Adipose tissue (tissue), 3 donors: ENCODE measurements around the gene LILRA2. TPM values are rescaled to one million over a fixed set of nuclear protein-coding genes. Genes with fewer than 3 reads are reported as not detected.
"Not testable (repeated sequence)": the region's sequence is repeated elsewhere in the genome, so short reads cannot be mapped to it uniquely, and the experiment has no call there.

Source experiments
- H3K27ac ChIP-seq: one replicate; pipeline ENCODE4 v1.5.1; 2013; ENCODE audit warnings: low read depth, low read length
- WGBS, 3 donors: extraction: QIAGEN DNeasy Blood & Tissue Kit; methylation state at CpG; one replicate each; pipeline ENCODE4 v1.1.7; 2013; 5-methylcytosine and 5-hydroxymethylcytosine counted together
- polyA plus RNA-seq, 3 donors: library from polyadenylated mRNA; stranded (reverse); fragments of 200-250 nt; gene quantifications; one replicate each; pipeline ENCODE4 v1.2.3, GENCODE V29; 2013
- donor health status: healthy with polysubstance abuse.
- donor health status: Bipolar disorder and iron deficiency.
- donor health status: healthy.

Gene LILRA2
- polyA plus RNA-seq, 3 donors = 0.68 to 7.9 (median 6.6) TPM

DNA sequence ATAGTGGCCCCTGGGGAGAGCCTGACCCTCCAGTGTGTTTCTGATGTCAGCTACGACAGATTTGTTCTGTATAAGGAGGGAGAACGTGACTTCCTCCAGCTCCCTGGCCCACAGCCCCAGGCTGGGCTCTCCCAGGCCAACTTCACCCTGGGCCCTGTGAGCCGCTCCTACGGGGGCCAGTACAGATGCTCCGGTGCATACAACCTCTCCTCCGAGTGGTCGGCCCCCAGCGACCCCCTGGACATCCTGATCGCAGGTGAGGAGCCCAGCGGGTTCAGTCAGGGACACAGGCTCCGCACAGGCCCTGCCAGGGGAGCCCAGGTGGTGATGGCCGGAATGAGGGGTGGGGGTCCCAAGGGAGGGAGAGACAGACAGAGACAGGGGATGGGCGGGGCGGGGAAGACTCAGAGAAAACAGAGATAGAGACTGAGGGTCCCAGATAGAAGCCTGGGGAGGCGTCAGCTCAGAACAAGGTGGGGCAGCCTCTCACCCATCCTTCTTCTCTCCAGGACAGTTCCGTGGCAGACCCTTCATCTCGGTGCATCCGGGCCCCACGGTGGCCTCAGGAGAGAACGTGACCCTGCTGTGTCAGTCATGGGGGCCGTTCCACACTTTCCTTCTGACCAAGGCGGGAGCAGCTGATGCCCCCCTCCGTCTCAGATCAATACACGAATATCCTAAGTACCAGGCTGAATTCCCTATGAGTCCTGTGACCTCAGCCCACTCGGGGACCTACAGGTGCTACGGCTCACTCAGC is 22.3 kb downstream of the LILRA2 start:
- not testable (repeated sequence) for H3K27ac ChIP-seq
- 71 to 91% (median 88%) methylated on average over 21 to 26 of the region's 26 CpGs for WGBS, 3 donors

DNA sequence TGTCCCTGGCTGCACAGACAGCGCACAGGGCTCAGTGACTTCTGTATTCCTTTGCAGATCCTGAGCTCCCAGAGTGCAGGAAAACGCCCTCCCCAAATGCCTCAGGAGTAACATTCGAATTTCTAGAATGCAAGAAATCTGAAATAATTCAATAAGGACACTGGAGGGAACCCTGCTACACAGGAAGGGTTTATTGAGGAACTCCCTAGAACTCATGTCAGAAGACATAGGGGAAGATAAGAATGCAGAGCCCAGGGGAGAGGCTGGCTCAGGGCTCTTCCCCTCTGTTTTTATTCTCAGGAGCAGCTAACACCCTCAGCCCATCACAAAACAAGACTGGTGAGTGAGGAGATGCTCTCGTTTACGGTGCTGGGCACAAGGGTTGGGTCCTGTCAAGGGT is 26.6 kb downstream of the LILRA2 start:
- 48 to 74% (median 69%) methylated on average over 5 of the region's 5 CpGs for WGBS, 3 donors
- H3K27ac ChIP-seq = no peak overlapping the region

DNA sequence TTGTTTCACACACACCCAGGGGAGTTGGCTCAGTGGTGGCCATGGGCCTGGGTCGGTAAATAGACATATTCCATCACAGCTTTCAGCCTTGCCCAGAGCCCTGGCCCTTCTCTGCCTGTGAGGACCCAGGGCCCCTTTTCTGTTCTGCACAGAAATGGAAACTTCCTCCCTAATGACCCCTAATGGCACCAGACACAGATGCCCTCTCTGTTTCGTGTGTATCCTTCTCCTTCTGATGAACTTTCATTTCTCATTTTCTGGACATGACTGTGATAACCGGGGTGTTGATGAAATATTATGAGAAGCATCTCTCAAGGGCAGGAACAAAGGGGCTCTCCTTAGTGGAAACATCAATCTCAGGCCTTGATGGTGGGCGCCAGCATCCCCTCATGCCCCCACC is 32.6 kb downstream of the LILRA2 start:
- H3K27ac ChIP-seq = no peak overlapping the region
- 54 to 71% (median 67%) methylated on average over 4 of the region's 4 CpGs for WGBS, 3 donors

DNA sequence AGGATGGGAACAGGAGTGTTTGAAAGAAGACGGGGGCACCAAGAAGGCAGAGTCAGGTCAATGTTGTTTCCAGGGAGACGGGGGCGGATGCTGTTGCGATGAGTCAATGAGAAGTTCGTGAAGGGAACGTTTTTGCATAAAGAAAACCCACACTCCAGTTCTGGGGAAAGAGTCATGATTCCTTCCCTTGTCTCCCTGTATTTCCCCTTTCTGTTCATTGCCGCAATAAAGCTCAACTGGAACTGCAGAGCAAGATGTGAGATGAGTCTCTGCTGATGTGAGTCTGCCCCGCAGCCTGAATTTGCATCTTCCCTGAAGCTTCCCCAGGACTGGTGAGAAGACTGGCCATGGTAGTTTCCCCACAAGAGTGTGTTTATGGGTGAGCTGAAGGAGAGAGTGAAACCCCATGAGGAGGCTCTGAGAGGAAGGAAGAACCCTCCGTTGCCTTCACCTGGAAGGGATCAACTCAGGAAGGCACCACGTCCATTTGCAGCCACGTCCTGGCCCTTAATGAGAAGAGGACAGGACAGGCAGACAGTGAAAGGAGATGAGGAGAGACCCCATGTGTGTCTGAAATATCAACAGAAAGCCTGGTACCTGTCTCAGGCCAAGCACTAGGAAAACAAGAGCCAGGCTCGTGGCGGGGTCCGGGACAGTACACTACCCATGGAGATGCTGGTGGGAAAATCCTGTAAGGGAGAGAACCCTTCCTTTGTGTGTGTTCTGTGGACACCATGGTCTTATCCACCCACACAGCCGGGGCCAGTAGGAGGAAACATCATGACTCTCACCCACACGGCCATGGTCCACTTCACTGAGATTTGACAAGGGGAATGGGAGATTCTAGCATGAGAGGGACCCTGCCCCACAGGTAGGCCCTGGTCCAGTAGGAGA is 33.5 kb downstream of the LILRA2 start:
- H3K27ac ChIP-seq = no peak overlapping the region
- 51 to 72% (median 68%) methylated on average over 16 of the region's 16 CpGs for WGBS, 3 donors

DNA sequence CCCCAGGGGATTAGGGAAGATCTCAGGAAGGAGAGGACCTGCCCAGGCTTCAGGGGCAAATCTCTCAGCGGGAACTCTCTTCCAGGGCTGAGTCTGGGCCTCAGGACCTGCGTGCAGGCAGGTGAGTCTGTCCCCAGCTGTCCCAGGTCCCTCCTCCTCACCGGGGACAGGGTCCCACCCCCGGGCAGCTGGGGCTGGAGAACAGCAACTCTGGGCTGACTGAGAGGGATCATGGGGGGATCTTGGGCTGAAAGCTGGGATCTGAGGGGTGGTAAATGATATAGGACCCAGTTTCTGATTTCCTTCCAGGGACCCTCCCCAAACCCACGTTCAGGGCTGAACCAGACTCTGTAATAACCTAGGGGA is 34.2 kb downstream of the LILRA2 start:
- H3K27ac ChIP-seq = no peak overlapping the region
- WGBS, 3 donors = 60 to 82% (median 76%) methylated on average over 5 of the region's 5 CpGs

DNA sequence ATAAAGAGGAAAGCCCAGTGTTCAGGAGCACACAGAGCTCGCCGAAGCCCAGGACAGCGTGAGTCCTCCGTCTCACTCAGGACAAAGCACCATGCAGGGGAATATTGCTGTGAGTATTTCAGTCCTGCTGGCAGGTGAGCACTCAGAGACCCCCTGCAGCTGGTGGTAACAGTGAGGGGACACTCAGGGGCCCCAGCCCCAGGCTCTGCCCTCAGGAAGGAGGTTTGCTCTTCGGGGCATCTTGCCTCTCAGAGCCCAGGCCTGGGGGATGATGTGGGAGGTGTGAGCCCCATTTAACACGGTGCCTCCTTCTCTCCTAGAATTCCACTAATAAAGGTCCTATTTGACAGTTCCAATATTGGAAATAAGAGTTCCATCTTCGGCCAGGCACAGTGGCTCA is 34.6 kb downstream of the LILRA2 start:
- 73 to 91% (median 90%) methylated on average over 7 of the region's 7 CpGs for WGBS, 3 donors
- no peak overlapping the region for H3K27ac ChIP-seq

DNA sequence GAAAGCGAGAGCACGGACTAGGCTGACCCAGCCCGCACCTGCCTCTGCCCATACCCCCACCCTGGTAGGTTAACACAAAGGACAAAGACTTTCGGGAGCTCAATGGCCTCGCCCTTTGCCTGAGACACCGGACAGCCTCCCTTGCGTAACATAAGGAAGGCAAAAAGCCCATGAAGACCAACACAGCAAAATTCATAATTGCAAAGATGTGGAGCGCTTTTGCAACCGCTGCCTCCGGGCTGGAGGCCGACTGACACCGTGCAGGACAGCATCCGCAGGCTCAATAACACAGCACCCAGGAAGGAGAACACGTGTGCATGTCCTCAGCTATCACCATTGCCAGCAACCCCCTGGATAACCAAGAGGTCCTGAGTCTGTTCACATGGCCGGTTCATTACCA is 35.2 kb downstream of the LILRA2 start:
- WGBS, 3 donors = 81 to 82% (median 82%) methylated on average over 15 of the region's 15 CpGs
- no peak overlapping the region for H3K27ac ChIP-seq

DNA sequence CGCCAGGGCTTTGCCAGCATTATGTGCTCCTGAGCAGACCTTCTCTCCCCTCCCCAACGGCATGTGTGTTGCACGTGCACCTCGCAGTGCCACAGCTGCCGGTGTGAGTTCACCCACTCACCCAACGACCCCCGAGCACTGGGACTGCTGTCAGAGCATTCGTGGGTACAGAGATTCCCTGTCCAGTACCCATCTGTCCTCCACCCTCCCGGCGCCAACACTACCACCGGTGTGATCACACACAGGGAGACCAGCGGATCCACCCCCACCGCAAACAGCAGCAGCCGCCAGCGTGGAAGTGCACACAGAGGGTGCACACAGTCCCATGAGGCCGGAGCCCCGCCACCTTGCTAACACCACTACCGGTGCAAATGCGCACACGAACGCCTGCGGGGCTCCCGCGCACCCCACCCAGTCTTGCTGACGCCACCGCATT is 35.8 kb downstream of the LILRA2 start:
- 88 to 89% (median 88%) methylated on average over 26 of the region's 26 CpGs for WGBS, 3 donors
- H3K27ac ChIP-seq = no peak overlapping the region

DNA sequence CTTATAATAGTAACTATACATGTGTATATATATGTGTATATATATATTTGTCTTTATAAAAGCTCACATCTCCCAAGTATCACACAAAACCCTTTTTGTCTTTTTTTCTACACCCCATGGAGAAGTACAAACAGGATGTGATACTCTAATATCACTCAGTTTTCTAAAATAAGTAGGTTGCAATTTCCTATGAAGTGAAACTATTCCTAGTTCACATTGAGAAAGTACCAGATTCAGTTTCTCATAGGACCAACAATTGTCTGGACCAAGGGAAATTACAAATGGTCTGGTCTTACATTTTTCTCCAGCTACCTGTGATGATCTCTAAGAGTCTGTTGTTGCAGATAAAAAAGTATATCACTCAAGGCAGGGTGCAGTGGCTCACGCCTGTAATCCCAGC is 38.8 kb downstream of the LILRA2 start:
- 76 to 96% (median 92%) methylated on average over 1 of the region's 1 CpG for WGBS, 3 donors

DNA sequence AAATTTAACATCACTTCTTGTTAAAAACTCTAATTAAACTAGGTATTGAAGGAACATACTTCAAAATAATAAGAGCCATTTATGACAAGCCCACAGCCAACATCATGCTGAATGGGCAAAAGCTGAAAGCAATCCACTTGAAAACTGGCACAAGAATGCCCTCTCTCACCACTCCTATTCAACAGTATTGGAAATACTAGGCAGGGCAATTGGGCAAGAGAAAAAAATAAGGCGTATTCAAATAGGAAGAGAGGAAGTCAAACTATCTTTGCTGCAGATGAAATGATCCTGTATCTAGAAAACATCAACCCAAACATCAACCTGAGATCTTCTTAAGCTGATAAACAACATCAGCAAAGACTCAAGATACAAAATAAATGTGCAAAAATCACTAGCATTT is 41.1 kb downstream of the LILRA2 start:
- no peak overlapping the region for H3K27ac ChIP-seq
- 84 to 93% (median 85%) methylated on average over 1 of the region's 1 CpG for WGBS, 3 donors

More for the DNA sequence above, 38.8 kb downstream of the LILRA2 start:
- no peak overlapping the region for H3K27ac ChIP-seq

DNA sequence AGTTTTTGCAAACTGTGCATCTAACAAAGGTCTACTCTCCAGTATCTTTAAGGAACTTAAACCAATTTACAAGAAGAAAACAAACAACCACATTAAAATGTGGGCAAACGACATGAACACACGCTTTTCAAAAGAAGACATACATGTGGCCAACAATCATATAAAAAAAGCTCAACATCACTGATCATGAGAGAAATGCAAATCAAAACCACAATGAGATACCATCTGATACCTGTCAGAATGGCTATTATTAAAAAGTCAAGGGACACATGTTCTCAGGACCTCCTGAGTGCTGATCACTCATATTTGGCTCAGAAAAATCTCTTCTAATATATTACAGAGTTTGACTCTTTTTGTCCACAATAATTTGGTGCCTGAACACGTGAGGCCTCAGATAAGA is 42.5 kb downstream of the LILRA2 start:
- H3K27ac ChIP-seq = no peak overlapping the region
- 47 to 75% (median 64%) methylated on average over 3 of the region's 3 CpGs for WGBS, 3 donors

DNA sequence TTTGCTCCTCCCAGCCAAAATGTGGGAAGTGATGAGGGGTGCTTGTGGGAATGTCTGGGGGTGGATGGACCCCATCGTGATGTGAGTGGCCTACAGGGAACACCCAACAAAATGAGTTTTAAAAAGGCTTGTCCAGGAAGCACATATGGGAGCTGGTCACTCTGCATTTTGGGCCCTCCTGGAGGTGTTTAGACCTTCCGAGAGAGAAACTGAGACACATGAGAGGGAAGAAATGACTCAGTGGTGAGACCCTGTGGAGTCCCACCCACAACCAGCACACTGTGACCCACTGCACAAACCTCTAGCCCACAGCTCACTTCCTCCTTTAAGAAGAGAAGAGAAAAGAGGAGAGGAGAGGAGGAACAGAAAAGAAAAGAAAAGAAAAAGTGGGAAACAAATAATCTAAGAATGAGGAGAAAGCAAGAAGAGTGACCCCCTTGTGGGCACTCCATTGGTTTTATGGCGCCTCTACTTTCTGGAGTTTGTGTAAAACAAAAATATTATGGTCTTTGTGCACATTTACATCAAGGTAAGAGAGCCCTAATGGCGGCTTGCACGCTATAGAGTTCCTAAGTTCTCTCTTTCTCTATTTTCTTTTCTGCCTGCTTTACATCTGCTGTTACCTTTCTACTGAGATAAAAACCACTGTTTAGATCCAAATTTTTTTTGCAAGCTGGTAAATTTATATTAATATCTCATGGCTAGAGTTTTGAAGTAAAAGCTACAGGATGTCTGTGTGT is 43.4 kb downstream of the LILRA2 start:
- WGBS, 3 donors = 53 to 67% (median 59%) methylated on average over 5 of the region's 5 CpGs
- no peak overlapping the region for H3K27ac ChIP-seq

DNA sequence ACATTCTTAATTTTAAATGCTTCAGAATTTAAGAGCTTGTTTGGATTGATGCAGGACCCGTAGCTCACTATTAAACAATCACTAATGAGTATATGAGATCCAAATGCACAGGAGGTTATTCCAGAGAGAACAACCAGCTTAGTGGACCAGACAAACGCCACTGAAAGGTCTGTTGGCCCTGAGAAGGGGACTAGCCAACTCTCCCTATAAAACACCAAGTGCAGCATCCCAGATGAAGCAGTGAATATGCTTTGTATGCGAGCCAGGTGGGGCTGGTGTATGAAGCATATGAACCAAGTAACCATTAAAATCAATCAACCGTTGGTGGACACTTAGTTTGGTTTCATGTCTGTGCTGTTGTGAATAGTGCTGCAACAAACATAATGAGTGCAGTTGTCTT is 46.9 kb downstream of the LILRA2 start:
- 55 to 80% (median 75%) methylated on average over 4 of the region's 4 CpGs for WGBS, 3 donors

DNA sequence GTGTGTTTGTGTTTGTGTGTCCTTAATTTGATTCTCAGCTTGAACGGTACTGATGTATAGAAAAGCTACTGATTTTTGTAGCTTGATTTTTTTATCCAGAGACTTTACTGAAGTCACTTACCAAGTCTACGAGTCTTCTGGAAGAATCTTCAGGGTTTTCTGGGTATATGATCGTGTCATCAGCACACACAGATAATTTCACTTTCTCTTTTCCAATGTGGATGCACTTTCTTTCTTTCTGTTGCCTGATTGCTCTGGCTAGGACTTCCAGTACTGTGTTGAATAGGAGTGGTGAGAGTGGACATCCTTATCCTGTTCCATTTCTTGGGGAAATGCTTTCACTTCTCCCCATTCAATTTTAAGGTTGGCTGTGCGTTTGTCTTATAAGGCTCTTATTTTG is 48.8 kb downstream of the LILRA2 start:
- 47 to 74% (median 73%) methylated on average over 4 of the region's 4 CpGs for WGBS, 3 donors
- H3K27ac ChIP-seq = no peak overlapping the region

More for the DNA sequence above, 46.9 kb downstream of the LILRA2 start:
- no peak overlapping the region for H3K27ac ChIP-seq

DNA sequence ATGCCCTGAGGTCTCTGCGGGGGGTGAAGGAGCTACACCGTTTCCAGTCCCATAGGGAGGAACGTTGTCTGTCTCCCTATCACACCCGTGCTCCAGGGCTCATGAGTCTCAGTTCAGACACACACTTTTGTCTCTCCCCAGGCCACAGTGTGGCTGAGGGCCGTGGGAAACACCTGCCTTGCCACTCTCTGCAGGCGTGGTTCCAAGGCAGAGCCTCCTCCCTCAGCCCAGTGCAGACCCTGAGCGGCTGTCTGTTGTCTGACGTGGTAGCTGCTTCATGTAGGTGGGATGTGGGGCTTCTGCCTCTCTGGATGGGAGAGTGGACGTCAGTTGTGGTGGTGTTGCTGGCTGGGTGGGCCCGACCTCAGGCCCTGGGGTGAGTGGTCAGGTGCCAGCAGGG is 50.6 kb downstream of the LILRA2 start:
- WGBS, 3 donors = 56 to 68% (median 61%) methylated on average over 9 to 10 of the region's 10 CpGs
- not testable (repeated sequence) for H3K27ac ChIP-seq

DNA sequence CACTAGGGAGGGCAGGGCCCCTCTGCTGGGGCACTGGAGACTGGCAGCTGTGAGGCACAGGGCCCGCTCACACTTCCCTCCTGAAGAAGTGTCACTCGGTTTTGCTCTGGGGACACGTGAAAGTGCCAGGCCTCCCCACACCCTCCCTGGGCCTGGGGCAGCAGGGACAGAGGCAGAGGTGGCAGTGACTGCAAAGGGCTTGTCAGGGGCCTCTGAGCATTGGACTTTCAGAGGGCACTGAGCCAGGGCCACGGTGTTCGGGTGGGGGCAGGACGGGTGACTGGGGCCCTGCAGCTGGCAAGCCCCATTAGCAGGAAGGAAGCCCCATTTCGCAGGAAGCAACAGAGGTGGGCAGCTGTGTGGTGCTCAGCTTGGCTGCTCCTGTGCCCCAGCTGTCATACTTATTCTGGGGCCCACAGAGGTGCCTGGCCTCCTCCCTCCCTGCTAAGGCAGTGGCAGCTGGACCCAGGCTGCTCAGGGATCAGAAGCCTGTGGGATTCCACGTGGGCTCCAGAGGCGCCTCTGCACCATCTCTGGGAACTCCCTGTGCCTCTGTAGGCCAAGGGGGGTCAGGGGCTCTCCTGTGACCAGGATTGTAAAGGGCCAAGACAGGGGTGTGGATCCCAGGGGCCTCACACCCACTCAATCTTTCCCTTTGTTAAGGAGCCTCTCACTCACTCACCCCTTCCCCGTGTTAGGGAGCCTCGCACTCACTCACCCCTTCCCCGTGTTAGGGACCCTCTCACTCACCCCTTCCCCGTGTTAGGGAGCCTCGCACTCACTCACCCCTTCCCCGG is 51.5 kb downstream of the LILRA2 start:
- H3K27ac ChIP-seq = not testable (repeated sequence)
- WGBS, 3 donors = 65 to 73% (median 69%) methylated on average over 10 to 13 of the region's 15 CpGs

DNA sequence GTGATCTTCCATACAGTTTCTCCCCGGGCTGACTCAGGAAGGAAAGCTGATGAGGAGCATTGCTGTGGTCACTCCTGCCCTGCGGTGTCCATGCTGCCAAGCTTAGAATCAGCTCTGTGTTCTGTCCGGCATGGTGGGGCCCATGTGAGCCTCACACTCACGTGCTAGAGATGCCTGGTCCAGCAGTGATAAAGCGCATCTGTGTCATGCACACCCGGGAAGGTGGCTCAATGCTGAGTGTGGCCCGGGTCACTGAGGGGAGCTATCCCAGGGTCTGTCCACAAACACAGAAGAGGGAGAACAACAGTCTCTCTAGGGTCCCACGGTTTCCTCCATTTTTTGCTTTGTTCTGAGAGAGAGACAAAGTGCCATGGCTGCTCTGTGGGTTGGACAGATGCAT is 53.2 kb downstream of the LILRA2 start:
- 71 to 86% (median 82%) methylated on average over 8 of the region's 8 CpGs for WGBS, 3 donors
- no peak overlapping the region for H3K27ac ChIP-seq

DNA sequence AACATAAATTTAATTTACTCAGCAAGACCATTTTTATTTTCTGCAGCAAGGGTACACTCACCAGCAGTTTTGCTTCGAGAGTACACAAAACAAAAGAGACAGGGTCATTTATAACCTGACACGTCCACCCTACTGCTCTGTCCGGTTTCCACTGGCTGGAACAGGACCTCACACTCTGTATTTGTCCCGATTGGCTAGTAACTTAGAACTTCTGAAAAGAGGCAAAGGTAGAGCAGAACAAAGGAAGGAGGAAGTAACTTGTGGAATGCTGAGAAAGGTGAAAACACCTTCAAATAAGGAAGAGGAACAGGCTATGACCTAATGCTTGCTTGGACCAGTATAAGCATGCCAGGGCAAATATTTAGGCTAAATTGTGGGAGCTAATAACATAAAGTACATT is 54.3 kb downstream of the LILRA2 start:
- WGBS, 3 donors = 35 to 62% (median 54%) methylated on average over 4 of the region's 4 CpGs

More for the DNA sequence above, 54.3 kb downstream of the LILRA2 start:
- not testable (repeated sequence) for H3K27ac ChIP-seq
